Naive thymus-derived CD4-positive, alpha-beta T cell (primary cell): Measurements from ENCODE around the gene EFHC1. TPM values are rescaled to one million over a fixed set of nuclear protein-coding genes. Genes with fewer than 3 reads are reported as not detected.
A peak's percentile ranks its signal among the peaks of the same experiment; 100 is the strongest.

Experiments used
- ATAC-seq: fragments of 150-1000 bp; cut with Tn5 transposase; 2 replicates; pipeline ENCODE4 v1.10.0; 2021; ENCODE audit warnings: mild to moderate bottlenecking, moderate library complexity
- CTCF ChIA-PET: fragments of 350-600 bp; sonication (Branson Sonifier 250); formaldehyde crosslinking; loops from one replicate; lab custom pipeline; 2021; ENCODE audit warnings: antibody characterized with exemption; lab: Charles Lee
- POLR2A ChIA-PET: fragments of 350-600 bp; sonication (Branson Sonifier 250); formaldehyde crosslinking; loops from one replicate; lab custom pipeline; 2021; ENCODE audit warnings: antibody characterized with exemption, inconsistent platforms; lab: Charles Lee
- DNase-seq, 9 donors: peaks; one replicate each; pipeline versions ENCODE4 v3.0.0 to v3.0.0-alpha.2; 2020 to 2022; ENCODE audit warnings: mixed read lengths in 1 of 9
- H3K27ac ChIP-seq: one replicate; pipeline ENCODE4 v1.7.0; 2013; ENCODE audit warnings: mild to moderate bottlenecking, low read depth, low read length, moderate library complexity
- H3K27me3 ChIP-seq, 2 donors: one replicate each; pipeline ENCODE4 v1.7.0; 2013; ENCODE audit warnings: low read length in 2 of 2, mild to moderate bottlenecking in 2 of 2, moderate library complexity in 2 of 2; ENCODE audit not compliant: control insufficient read depth in 2 of 2, insufficient read depth in 2 of 2
- H3K36me3 ChIP-seq, 3 experiments: 1 replicate in 2 of 3; 2 replicates in 1 of 3; pipeline ENCODE4 v1.7.0; 2013; ENCODE audit warnings: low read length in 3 of 3, mild to moderate bottlenecking in 3 of 3, moderate library complexity in 1 of 3; ENCODE audit not compliant: insufficient read depth in 3 of 3, control insufficient read depth in 2 of 3
- H3K4me1 ChIP-seq, 2 donors: one replicate each; pipeline ENCODE4 v1.7.0; 2013; ENCODE audit warnings: low read length in 2 of 2, mild to moderate bottlenecking in 2 of 2, moderate library complexity in 1 of 2; ENCODE audit not compliant: control insufficient read depth in 2 of 2, insufficient read depth in 2 of 2
- H3K4me3 ChIP-seq: 2 replicates; pipeline ENCODE4 v1.7.0; 2013; ENCODE audit warnings: mild to moderate bottlenecking, low read length
- H3K9me3 ChIP-seq, 3 experiments: 1 replicate in 2 of 3; 2 replicates in 1 of 3; pipeline ENCODE4 v1.7.0; 2013; ENCODE audit warnings: low read length in 3 of 3; ENCODE audit not compliant: control insufficient read depth in 2 of 3
- H3K27ac Mint-ChIP-seq, 9 donors: one replicate each; pipeline ENCODE4 v1.8.0; 2020 to 2022; ENCODE audit warnings: mixed read lengths in 9 of 9, mild to moderate bottlenecking in 8 of 9, moderate library complexity in 5 of 9, inconsistent platforms in 2 of 9
- H3K27me3 Mint-ChIP-seq, 5 donors: one replicate each; pipeline ENCODE4 v1.8.0; 2021 to 2022; ENCODE audit warnings: mixed read lengths in 5 of 5, mild to moderate bottlenecking in 1 of 5
- H3K36me3 Mint-ChIP-seq, 5 donors: one replicate each; pipeline ENCODE4 v1.8.0; 2020 to 2022; ENCODE audit warnings: mixed read lengths in 5 of 5, mild to moderate bottlenecking in 3 of 5, inconsistent platforms in 1 of 5
- H3K4me1 Mint-ChIP-seq, 7 donors: one replicate each; pipeline ENCODE4 v1.8.0; 2020 to 2022; ENCODE audit warnings: mixed read lengths in 7 of 7, mild to moderate bottlenecking in 3 of 7, inconsistent platforms in 1 of 7
- H3K4me3 Mint-ChIP-seq, 10 donors: one replicate each; pipeline ENCODE4 v1.8.0; 2020 to 2022; ENCODE audit warnings: mild to moderate bottlenecking in 10 of 10, mixed read lengths in 10 of 10, moderate library complexity in 6 of 10, inconsistent platforms in 2 of 10
- H3K9me3 Mint-ChIP-seq, 11 donors: one replicate each; pipeline ENCODE4 v1.8.0; 2020 to 2022; ENCODE audit warnings: mixed read lengths in 11 of 11, mild to moderate bottlenecking in 4 of 11, inconsistent platforms in 1 of 11, moderate library complexity in 1 of 11
- intact Hi-C, 2 donors: fragments of 100-400 bp; cut with micrococcal nuclease; formaldehyde crosslinking; loops; one replicate each; pipeline ENCODE4 v1.15.1; 2023
- polyA plus RNA-seq, 2 donors: library from polyadenylated mRNA; unstranded; fragments of 300-500 nt; fragmentation: Illumina TruSeq; gene quantifications; one replicate each; pipeline ENCODE4 v1.2.3, GENCODE V29; 2021
- total RNA-seq, 6 experiments: library from RNA in 5 of 6; stranded (reverse) in 5 of 6; gene quantifications; 1 replicate in 5 of 6; 2 replicates in 1 of 6; pipeline ENCODE4 v1.2.3 and lab custom pipeline; 2021 to 2026

The EFHC1 gene
- total and polyA plus RNA-seq, 7 experiments from 2014 or later, result 1.9 to 13.8 (median 5.8) TPM

GRCh38 chr6:52553158-52553557 is 133.0 kb downstream of the EFHC1 start:
- no peaks in the 10 kb centered on the region for H3K9me3 Mint-ChIP-seq
- ATAC-seq, result no peak
- Histone ChIP-seq H3K4me1 (no peaks in the 10 kb centered on the region), H3K4me3 (no peak overlapping the region), H3K36me3 (no peaks in the 10 kb centered on the region), H3K27ac (no peak overlapping the region), H3K27me3 (no peaks in the 10 kb centered on the region), H3K9me3 (no peaks in the 10 kb centered on the region)
- POLR2A ChIA-PET, result interaction anchor here (0.7 kb wide), 1 partner anchor 22 kb away, joined by 3 read pairs; no protein-coding TSS in a partner anchor
- H3K27ac Mint-ChIP-seq, result no peak overlapping the region
- peaks cover 0 to 19% (median 7%) of the 10 kb centered on the region in 5 donors for H3K36me3 Mint-ChIP-seq
- peaks cover 0 to 44% (median 32%) of the 10 kb centered on the region in 7 donors for H3K4me1 Mint-ChIP-seq
- CTCF ChIA-PET, result interaction anchor here (0.6 kb wide), 1 partner anchor 32 kb away, joined by 4 read pairs; no protein-coding TSS in a partner anchor
- intact Hi-C loops, result no loop called here
- no peak for DNase-seq
- H3K4me3 Mint-ChIP-seq, result no peak overlapping the region
- no peaks in the 10 kb centered on the region for H3K27me3 Mint-ChIP-seq

- DNase-seq (no peak), ATAC-seq (no peak)
- H3K36me3 ChIP-seq, result no peaks in the 10 kb centered on the region
- Mint-ChIP-seq H3K9me3 (no peaks in the 10 kb centered on the region), H3K27ac (no peak overlapping the region), H3K4me1 (peaks cover 0 to 41% (median 32%) of the 10 kb centered on the region in 7 donors), H3K27me3 (no peaks in the 10 kb centered on the region), H3K4me3 (no peak overlapping the region), H3K36me3 (peaks cover 0 to 19% (median 7%) of the 10 kb centered on the region in 5 donors)
- H3K27ac ChIP-seq, result no peak overlapping the region
- intact Hi-C loops, result no loop called here
- ChIA-PET POLR2A (no interaction called here), CTCF (no interaction called here)
- H3K27me3 ChIP-seq, result no peaks in the 10 kb centered on the region
- H3K9me3 ChIP-seq, result no peaks in the 10 kb centered on the region
- H3K4me3 ChIP-seq, result no peak overlapping the region
- H3K4me1 ChIP-seq, result no peaks in the 10 kb centered on the region
Measured at GRCh38 chr6:52553719-52554118, 133.6 kb downstream of the EFHC1 start.

GRCh38 chr6:52554684-52555280 is 134.6 kb downstream of the EFHC1 start:
- Mint-ChIP-seq H3K27me3 (no peaks in the 10 kb centered on the region), H3K27ac (no peak overlapping the region), H3K9me3 (no peaks in the 10 kb centered on the region), H3K4me3 (no peak overlapping the region), H3K36me3 (peaks cover 0 to 22% (median 4%) of the 10 kb centered on the region in 5 donors), H3K4me1 (peaks cover 0 to 43% (median 29%) of the 10 kb centered on the region in 7 donors)
- ChIA-PET POLR2A (no interaction called here), CTCF (no interaction called here)
- H3K27ac ChIP-seq, result no peak overlapping the region
- intact Hi-C loops, result no loop called here
- H3K4me1 ChIP-seq, result no peaks in the 10 kb centered on the region
- no peak for ATAC-seq
- no peak for DNase-seq
- H3K27me3 ChIP-seq, result no peaks in the 10 kb centered on the region
- no peak overlapping the region for H3K4me3 ChIP-seq
- no peaks in the 10 kb centered on the region for H3K36me3 ChIP-seq
- no peaks in the 10 kb centered on the region for H3K9me3 ChIP-seq

- POLR2A ChIA-PET, result no interaction called here
- H3K4me1 ChIP-seq, result no peaks in the 10 kb centered on the region
- H3K27ac ChIP-seq, result no peak overlapping the region
- H3K36me3 Mint-ChIP-seq, result peaks cover 0 to 18% (median 4%) of the 10 kb centered on the region in 5 donors
- H3K27me3 ChIP-seq, result no peaks in the 10 kb centered on the region
- ATAC-seq, result no peak
- intact Hi-C loops, result no loop called here
- no peaks in the 10 kb centered on the region for H3K36me3 ChIP-seq
- peaks cover 0 to 42% (median 25%) of the 10 kb centered on the region in 7 donors for H3K4me1 Mint-ChIP-seq
- DNase-seq, result no peak
- no peaks in the 10 kb centered on the region for H3K9me3 Mint-ChIP-seq
- H3K27ac Mint-ChIP-seq, result peak overlapping the region in 1 of 9 donors; percentile 36
- no peaks in the 10 kb centered on the region for H3K9me3 ChIP-seq
- no peak overlapping the region for H3K4me3 ChIP-seq
- no peaks in the 10 kb centered on the region for H3K27me3 Mint-ChIP-seq
- H3K4me3 Mint-ChIP-seq, result no peak overlapping the region
- CTCF ChIA-PET, result no interaction called here
Measured at GRCh38 chr6:52555518-52556233, 135.5 kb downstream of the EFHC1 start.

- CTCF ChIA-PET, result no interaction called here
- Histone ChIP-seq H3K36me3 (no peaks in the 10 kb centered on the region), H3K9me3 (no peaks in the 10 kb centered on the region), H3K4me3 (no peak overlapping the region), H3K27me3 (no peaks in the 10 kb centered on the region), H3K27ac (no peak overlapping the region), H3K4me1 (no peaks in the 10 kb centered on the region)
- peaks cover 0 to 35% (median 26%) of the 10 kb centered on the region in 7 donors for H3K4me1 Mint-ChIP-seq
- DNase-seq (no peak), ATAC-seq (no peak)
- no peak overlapping the region for H3K4me3 Mint-ChIP-seq
- intact Hi-C loops, result no loop called here
- H3K27me3 Mint-ChIP-seq, result no peaks in the 10 kb centered on the region
- peaks cover 0 to 18% (median 0%) of the 10 kb centered on the region in 5 donors for H3K36me3 Mint-ChIP-seq
- POLR2A ChIA-PET, result interaction anchor here (0.5 kb wide), 1 partner anchor 95 kb away, joined by 5 read pairs; no protein-coding TSS in a partner anchor
- no peak overlapping the region for H3K27ac Mint-ChIP-seq
- H3K9me3 Mint-ChIP-seq, result no peaks in the 10 kb centered on the region
Measured at GRCh38 chr6:52557389-52558265, 137.5 kb downstream of the EFHC1 start.

- no peak overlapping the region for H3K27ac Mint-ChIP-seq
- Histone ChIP-seq H3K36me3 (no peaks in the 10 kb centered on the region), H3K27ac (no peak overlapping the region), H3K4me3 (no peak overlapping the region), H3K27me3 (no peaks in the 10 kb centered on the region), H3K4me1 (no peaks in the 10 kb centered on the region), H3K9me3 (no peaks in the 10 kb centered on the region)
- no peaks in the 10 kb centered on the region for H3K27me3 Mint-ChIP-seq
- POLR2A ChIA-PET, result interaction anchor here (0.5 kb wide), 1 partner anchor 95 kb away, joined by 5 read pairs; no protein-coding TSS in a partner anchor
- no peak for DNase-seq
- H3K9me3 Mint-ChIP-seq, result no peaks in the 10 kb centered on the region
- peaks cover 0 to 34% (median 21%) of the 10 kb centered on the region in 7 donors for H3K4me1 Mint-ChIP-seq
- intact Hi-C loops, result no loop called here
- CTCF ChIA-PET, result no interaction called here
- peaks cover 0 to 19% (median 3%) of the 10 kb centered on the region in 5 donors for H3K36me3 Mint-ChIP-seq
- H3K4me3 Mint-ChIP-seq, result no peak overlapping the region
- no peak for ATAC-seq
Measured at GRCh38 chr6:52558266-52559000, 138.3 kb downstream of the EFHC1 start.
